ENCODE measurements around the gene ETV6.

The ETV6 gene

GRCh38 chr12:11718105-11718504, 68.6 kb downstream of the ETV6 start:
- no peak for DNase-seq (ENCODE audit: low spot score)

GRCh38 chr12:11718768-11719253, 69.3 kb downstream of the ETV6 start:
- no peak for DNase-seq (ENCODE audit: low spot score)

- DNase-seq (ENCODE audit: low spot score), result no peak
Measured at GRCh38 chr12:11719678-11720099, 70.2 kb downstream of the ETV6 start.

- DNase-seq (ENCODE audit: low spot score), result no peak
Measured at GRCh38 chr12:11722071-11722470, 72.6 kb downstream of the ETV6 start.

GRCh38 chr12:11722578-11723138, 73.2 kb downstream of the ETV6 start:
- no peak for DNase-seq (ENCODE audit: low spot score)

- no peak for DNase-seq (ENCODE audit: low spot score)
Measured at GRCh38 chr12:11723993-11724392, 74.5 kb downstream of the ETV6 start.

- DNase-seq (ENCODE audit: low spot score), result no peak
Measured at GRCh38 chr12:11724888-11725311, 75.4 kb downstream of the ETV6 start.

GRCh38 chr12:11725686-11726085, 76.2 kb downstream of the ETV6 start:
- DNase-seq (ENCODE audit: low spot score), result no peak

- DNase-seq (ENCODE audit: low spot score), result no peak
Measured at GRCh38 chr12:11726659-11727058, 77.2 kb downstream of the ETV6 start.

GRCh38 chr12:11727133-11727664, 77.7 kb downstream of the ETV6 start:
- no peak for DNase-seq (ENCODE audit: low spot score)

- DNase-seq (ENCODE audit: low spot score), result no peak
Measured at GRCh38 chr12:11728154-11728755, 78.8 kb downstream of the ETV6 start.

GRCh38 chr12:11729008-11729407, 79.5 kb downstream of the ETV6 start:
- no peak for DNase-seq (ENCODE audit: low spot score)

- no peak for DNase-seq (ENCODE audit: low spot score)
Measured at GRCh38 chr12:11729439-11730150, 80.1 kb downstream of the ETV6 start.

GRCh38 chr12:11730299-11731041, 81.0 kb downstream of the ETV6 start:
- no peak for DNase-seq (ENCODE audit: low spot score)

GRCh38 chr12:11731042-11731357, 81.5 kb downstream of the ETV6 start:
- no peak for DNase-seq (ENCODE audit: low spot score)

- DNase-seq (ENCODE audit: low spot score), result no peak
Measured at GRCh38 chr12:11731455-11731854, 82.0 kb downstream of the ETV6 start.

- no peak for DNase-seq (ENCODE audit: low spot score)
Measured at GRCh38 chr12:11732023-11732422, 82.5 kb downstream of the ETV6 start.

- DNase-seq (ENCODE audit: low spot score), result no peak
Measured at GRCh38 chr12:11732715-11733114, 83.2 kb downstream of the ETV6 start.

- DNase-seq (ENCODE audit: low spot score), result no peak
Measured at GRCh38 chr12:11734580-11735180, 85.2 kb downstream of the ETV6 start.

GRCh38 chr12:11738450-11738849, 89.0 kb downstream of the ETV6 start:
- no peak for DNase-seq (ENCODE audit: low spot score)

- no peak for DNase-seq (ENCODE audit: low spot score)
Measured at GRCh38 chr12:11739980-11740577, 90.6 kb downstream of the ETV6 start.

Data from cerebellar cortex (tissue), 1 donor.